K562 (cell line): ENCODE data around the gene ZNF679. TPM values are rescaled to one million over a fixed set of nuclear protein-coding genes. Genes with fewer than 3 reads are reported as not detected.
A peak's percentile ranks its signal among the peaks of the same experiment; 100 is the strongest.

Experiments used
- ATF1 ChIP-seq, 2 experiments: fragments of 450-650 bp in 1 of 2; IDR thresholded peaks; 2 replicates each; pipeline ENCODE4 v1.6.1; 2016; ENCODE audit warnings: missing compliant biosample characterization in 1 of 2, missing genetic modification characterization in 1 of 2
- HCFC1 ChIP-seq: IDR thresholded peaks from 2 replicates; pipeline ENCODE4 v1.6.1; 2012; ENCODE audit warnings: low read depth, low read length, improper control_type of control experiment
- HDAC3 ChIP-seq: fragments of 450-650 bp; IDR thresholded peaks from 2 replicates; pipeline ENCODE4 v1.6.1; 2018; ENCODE audit warnings: borderline replicate concordance, mild to moderate bottlenecking, moderate library complexity; ENCODE audit not compliant: partially characterized antibody
- MGA ChIP-seq: fragments of 450-650 bp; IDR thresholded peaks from 2 replicates; pipeline ENCODE4 v1.6.1; 2016; ENCODE audit warnings: mild to moderate bottlenecking, moderate library complexity
- NRF1 ChIP-seq, 2 experiments: fragments of 450-650 bp; IDR thresholded peaks in 1 of 2; conservative IDR thresholded peaks in 1 of 2; 2 replicates each; pipeline ENCODE4 v1.6.1; 2014; ENCODE audit warnings: mild to moderate bottlenecking in 2 of 2
- POLR2G ChIP-seq: fragments of 200-400 bp; formaldehyde crosslinking; IDR thresholded peaks from 2 replicates; pipeline ENCODE4 v1.6.1; 2017; ENCODE audit warnings: low read depth, mild to moderate bottlenecking, antibody characterized with exemption, low read length, moderate library complexity
- SIX5 ChIP-seq, 2 experiments: IDR thresholded peaks; 2 replicates each; pipeline ENCODE4 v1.6.1; 2011; ENCODE audit warnings: low read length in 2 of 2, borderline replicate concordance in 1 of 2, low read depth in 1 of 2, mild to moderate bottlenecking in 1 of 2, moderate library complexity in 1 of 2; ENCODE audit not compliant: insufficient read depth in 1 of 2
- TAF1 ChIP-seq: IDR thresholded peaks from 2 replicates; pipeline ENCODE4 v1.6.1; 2011; ENCODE audit warnings: mild to moderate bottlenecking, low read length, moderate library complexity; ENCODE audit not compliant: insufficient read depth, control insufficient read depth, severe bottlenecking; ENCODE audit errors: extremely low read depth
- YBX1 ChIP-seq: fragments of 450-650 bp; IDR thresholded peaks from 2 replicates; pipeline ENCODE4 v1.7.1; 2016; ENCODE audit warnings: mild to moderate bottlenecking
- ZNF24 ChIP-seq: fragments of 450-650 bp; IDR thresholded peaks from 2 replicates; pipeline ENCODE4 v1.6.1; 2016
- polyA plus RNA-seq, 8 experiments: library from polyadenylated mRNA; depleted of rRNA in 4 of 8; stranded (reverse) in 5 of 8; unstranded in 3 of 8; fragments of >200 nt; fragmentation: Nextera tagmentation in 2 of 8; fragmentation: Illumina TruSeq in 1 of 8; extraction: Ambion mirVana in 2 of 8; extraction: Trizol in 1 of 8; gene quantifications; 2 replicates each; pipeline versions ENCODE4 v1.2.1 to v1.2.3, GENCODE V29; 2011 to 2014; ENCODE audit warnings: inconsistent platforms in 1 of 8, missing spikeins in 1 of 8
- total RNA-seq, 7 experiments: library from RNA; depleted of rRNA in 6 of 7; stranded (reverse); fragments of >200 nt in 6 of 7; fragmentation: Illumina TruSeq in 2 of 7; extraction: Trizol in 2 of 7; gene quantifications; 2 replicates each; pipeline versions ENCODE4 v1.2.1 to v1.2.3, GENCODE V29; 2011 to 2021; ENCODE audit warnings: low replicate concordance in 1 of 7

ZNF679 gene
- total and polyA plus RNA-seq, 9 of the 15 experiments (the other 6 are each of a cell fraction or from before 2014, with no cell fraction given), result not detected

GRCh38 chr7:64307254-64308015 is 79.2 kb downstream of the ZNF679 start (continued):
- TF ChIP-seq MGA (peak; percentile 16; the same call in 1 of the 2 replicates), YBX1 (no peak), NRF1 (conservative IDR thresholded peaks at IDR 0.05 in 1 of 2, IDR thresholded peaks at IDR 0.05 in 1 of 2) (peak; percentile 91 to 93), TAF1 (no peak), HCFC1 (peak; percentile 81), POLR2G (peak; percentile 67), ZNF24 (no peak), SIX5 (IDR thresholded peaks at IDR 0.05; ENCODE audit: borderline replicate concordance in 1 of 2, insufficient read depth in 1 of 2, low read depth in 1 of 2, low read length in 2 of 2) (peak in 1 of 2 experiments; percentile 25; a peak in 2 of 4 replicates), ATF1 (CRISPR knock-in tag; IDR thresholded peaks at IDR 0.05) (no peak), ATF1 (tag; IDR thresholded peaks at IDR 0.05) (peak; percentile 78), HDAC3 (no peak)
